Measurements from ENCODE around the gene UBE2E2.

DNA sequence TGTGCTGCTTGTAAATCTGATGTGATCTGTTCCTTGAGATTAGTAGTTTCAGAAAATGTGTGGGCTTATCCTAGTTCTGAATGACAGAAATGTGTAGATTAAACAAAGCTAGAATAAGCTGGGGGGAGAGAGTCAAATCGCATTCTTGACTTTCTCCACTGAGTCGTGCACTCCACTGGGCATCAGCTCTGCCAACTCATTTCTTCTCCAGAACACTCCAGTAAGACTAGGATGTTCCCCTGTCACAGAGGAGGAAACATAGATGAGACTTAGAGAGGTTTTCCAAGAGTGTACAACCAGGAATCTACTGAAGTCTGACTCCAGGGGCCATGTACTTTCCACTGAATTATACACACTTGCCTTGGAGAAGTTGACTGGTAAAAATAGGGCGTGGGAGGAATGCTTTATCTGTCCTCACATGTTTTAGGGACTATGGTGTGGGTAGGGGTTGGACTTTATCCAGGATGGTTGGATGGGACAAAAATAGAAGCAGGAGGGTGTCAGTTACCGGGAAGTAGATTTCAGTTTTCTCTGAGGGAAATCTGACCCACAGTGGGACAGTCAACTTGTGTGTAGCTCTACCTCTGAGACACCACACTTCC lies 298.2 kb downstream of the UBE2E2 start:
- TF ChIP-seq, protein P1, sequence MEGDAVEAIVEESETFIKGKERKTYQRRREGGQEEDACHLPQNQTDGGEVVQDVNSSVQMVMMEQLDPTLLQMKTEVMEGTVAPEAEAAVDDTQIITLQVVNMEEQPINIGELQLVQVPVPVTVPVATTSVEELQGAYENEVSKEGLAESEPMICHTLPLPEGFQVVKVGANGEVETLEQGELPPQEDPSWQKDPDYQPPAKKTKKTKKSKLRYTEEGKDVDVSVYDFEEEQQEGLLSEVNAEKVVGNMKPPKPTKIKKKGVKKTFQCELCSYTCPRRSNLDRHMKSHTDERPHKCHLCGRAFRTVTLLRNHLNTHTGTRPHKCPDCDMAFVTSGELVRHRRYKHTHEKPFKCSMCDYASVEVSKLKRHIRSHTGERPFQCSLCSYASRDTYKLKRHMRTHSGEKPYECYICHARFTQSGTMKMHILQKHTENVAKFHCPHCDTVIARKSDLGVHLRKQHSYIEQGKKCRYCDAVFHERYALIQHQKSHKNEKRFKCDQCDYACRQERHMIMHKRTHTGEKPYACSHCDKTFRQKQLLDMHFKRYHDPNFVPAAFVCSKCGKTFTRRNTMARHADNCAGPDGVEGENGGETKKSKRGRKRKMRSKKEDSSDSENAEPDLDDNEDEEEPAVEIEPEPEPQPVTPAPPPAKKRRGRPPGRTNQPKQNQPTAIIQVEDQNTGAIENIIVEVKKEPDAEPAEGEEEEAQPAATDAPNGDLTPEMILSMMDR (optimal IDR thresholded peaks at IDR 0.05 in 1 of 3, IDR thresholded peaks at IDR 0.05 in 1 of 3, conservative IDR thresholded peaks at IDR 0.05 in 1 of 3; ENCODE audit: extremely low read depth in 1 of 3, insufficient read depth in 2 of 3, low read length in 3 of 3), result no peak
- no peak for TF ChIP-seq EZH2 (IDR thresholded peaks at IDR 0.05; ENCODE audit: low read length)

Data from keratinocyte (primary cell).